Measurements from ENCODE around the gene KCNJ11.

DNA sequence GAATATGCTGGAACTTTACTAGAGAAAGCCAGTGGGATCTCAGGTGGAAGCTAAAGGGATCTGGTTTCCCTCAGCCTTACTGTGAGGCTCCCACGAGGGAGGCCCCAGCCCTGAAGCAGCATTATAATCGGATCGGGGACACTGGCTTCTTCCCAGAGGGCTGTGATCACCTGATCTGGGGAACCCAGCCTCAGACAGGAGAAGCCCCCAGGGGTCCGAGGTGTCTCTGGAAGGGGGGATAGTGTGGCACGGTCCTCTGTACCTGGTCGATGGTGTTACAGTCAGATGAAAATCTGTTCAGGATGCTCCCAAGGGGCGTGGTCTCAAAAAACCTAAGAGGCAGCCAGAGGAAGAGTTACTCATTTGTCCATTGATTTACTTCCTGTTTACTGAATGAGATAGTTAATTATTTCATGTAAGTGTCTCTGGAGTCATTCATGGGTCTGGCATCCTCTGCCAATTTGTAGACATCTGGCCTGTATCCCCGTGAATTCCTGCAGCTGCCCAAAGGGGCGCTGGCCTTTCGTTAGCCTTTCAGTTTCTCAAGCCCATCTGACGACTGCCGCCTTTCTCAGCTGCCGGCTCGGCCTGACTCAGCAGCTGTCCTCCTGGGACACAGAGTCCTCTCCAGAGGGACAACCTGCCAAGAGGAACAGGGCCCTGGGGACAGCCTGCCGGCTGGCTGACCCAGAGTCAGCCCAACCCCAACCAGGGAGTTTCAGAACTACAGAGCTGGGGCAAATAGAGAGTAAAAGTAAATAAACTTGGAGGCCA lies 17.0 kb upstream of the KCNJ11 start:
- TF ChIP-seq POLR2A (IDR thresholded peaks at IDR 0.05): no peak
- TF ChIP-seq, protein P1, sequence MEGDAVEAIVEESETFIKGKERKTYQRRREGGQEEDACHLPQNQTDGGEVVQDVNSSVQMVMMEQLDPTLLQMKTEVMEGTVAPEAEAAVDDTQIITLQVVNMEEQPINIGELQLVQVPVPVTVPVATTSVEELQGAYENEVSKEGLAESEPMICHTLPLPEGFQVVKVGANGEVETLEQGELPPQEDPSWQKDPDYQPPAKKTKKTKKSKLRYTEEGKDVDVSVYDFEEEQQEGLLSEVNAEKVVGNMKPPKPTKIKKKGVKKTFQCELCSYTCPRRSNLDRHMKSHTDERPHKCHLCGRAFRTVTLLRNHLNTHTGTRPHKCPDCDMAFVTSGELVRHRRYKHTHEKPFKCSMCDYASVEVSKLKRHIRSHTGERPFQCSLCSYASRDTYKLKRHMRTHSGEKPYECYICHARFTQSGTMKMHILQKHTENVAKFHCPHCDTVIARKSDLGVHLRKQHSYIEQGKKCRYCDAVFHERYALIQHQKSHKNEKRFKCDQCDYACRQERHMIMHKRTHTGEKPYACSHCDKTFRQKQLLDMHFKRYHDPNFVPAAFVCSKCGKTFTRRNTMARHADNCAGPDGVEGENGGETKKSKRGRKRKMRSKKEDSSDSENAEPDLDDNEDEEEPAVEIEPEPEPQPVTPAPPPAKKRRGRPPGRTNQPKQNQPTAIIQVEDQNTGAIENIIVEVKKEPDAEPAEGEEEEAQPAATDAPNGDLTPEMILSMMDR (IDR thresholded peaks at IDR 0.05): peak in 2 of 3 donors; percentile 20 to 39
